Activated CD4-positive, alpha-beta memory T cell treated with anti-CD3 and anti-CD28 coated beads for 36 hours (primary cell): ENCODE measurements around the gene SLC6A5. TPM values are rescaled to one million over a fixed set of nuclear protein-coding genes. Genes with fewer than 3 reads are reported as not detected.

Experiments
- total RNA-seq, 2 experiments: library from RNA; stranded (reverse); gene quantifications; one replicate each; pipeline ENCODE4 v1.2.3, GENCODE V29; 2021

Gene SLC6A5
- total RNA-seq, 2 experiments from 2014 or later = not detected

Other genes with a start within 250 kb of the SLC6A5 start
- 10 to 100 TPM; 82.1 to 83.4 TPM for gene HTATIP2, start 235.9 kb upstream of the SLC6A5 start, total RNA-seq
- 10 to 100 TPM; 31.2 to 33.2 TPM for gene PRMT3, start 211.9 kb upstream of the SLC6A5 start, total RNA-seq
- not detected for gene NELL1, start 70.0 kb downstream of the SLC6A5 start, total RNA-seq